Measurements from ENCODE around the gene UBE2J2.

UBE2J2 gene

DNA sequence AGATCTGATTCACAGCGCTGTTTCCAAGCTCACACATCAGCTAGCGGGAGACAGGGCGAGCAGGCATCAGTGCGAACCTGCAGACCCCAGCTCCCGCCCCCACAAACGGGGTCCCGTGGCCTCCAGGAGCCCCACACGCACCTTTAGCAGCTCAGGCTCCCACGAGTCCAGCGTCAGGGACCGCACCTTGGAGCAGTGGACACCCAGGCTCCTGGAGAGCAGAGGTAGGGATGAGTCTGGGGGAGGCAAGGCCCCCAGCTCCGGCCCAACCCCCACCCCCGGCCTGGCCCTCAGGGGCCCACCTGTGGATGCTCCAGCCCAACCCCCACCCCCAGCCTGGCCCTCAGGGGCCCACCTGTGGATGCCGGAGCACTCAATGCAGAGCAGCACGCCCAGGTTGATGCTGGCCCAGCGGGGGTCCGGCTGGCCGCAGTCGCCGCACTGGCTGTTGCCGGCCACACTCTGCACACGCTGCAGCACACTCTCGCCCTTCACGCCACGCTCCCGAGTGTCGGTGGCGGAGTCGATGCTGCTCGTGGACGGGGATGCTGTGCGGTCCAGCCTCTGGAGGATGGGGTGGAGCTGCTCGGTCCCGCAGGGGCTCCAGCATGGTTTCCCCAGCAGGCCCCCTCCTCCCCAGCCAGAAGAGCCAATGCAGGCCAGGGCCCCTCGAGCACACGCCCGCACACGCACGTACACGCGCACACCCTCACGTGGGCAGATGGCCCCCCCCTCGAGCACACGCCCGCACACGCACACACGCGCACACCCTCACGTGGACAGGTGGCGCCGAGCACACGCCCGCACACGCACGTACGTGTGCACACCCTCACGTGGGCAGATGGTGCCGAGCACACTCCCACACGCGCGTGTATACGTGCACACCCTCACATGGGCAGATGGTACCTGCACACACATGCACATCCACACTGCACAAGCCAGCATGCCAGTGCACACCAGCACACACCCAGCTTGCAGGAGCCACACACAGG lies 22.7 kb upstream of the UBE2J2 start:
- no peak overlapping the region for H3K27ac ChIP-seq
- no peak overlapping the region for H3K4me3 ChIP-seq (ENCODE audit: low read depth, low read length)
- no peak overlapping the region for H3K4me2 ChIP-seq (ENCODE audit: low read length)
- no peaks in the 10 kb centered on the region for H3K9me3 ChIP-seq (ENCODE audit: control insufficient read depth, low read length)
- no peak overlapping the region for H3K9ac ChIP-seq
- no peaks in the 10 kb centered on the region for H3K27me3 ChIP-seq (ENCODE audit: control insufficient read depth, insufficient read depth, low read length)
- no peak for TF ChIP-seq CTCF (IDR thresholded peaks at IDR 0.05)
- no peaks in the 10 kb centered on the region for H3K4me1 ChIP-seq
- no peaks in the 10 kb centered on the region for H3K79me2 ChIP-seq
- no peaks in the 10 kb centered on the region for H3K36me3 ChIP-seq (ENCODE audit: control insufficient read depth, insufficient read depth, low read length)
- H2AFZ ChIP-seq: no peak overlapping the region

GRCh38 chr1:1295154-1295923 lies 21.7 kb upstream of the UBE2J2 start:
- Histone ChIP-seq H3K27me3 (ENCODE audit: control insufficient read depth, insufficient read depth, low read length) (no peaks in the 10 kb centered on the region), H2AFZ (no peak overlapping the region), H3K4me3 (ENCODE audit: low read depth, low read length) (no peak overlapping the region), H3K79me2 (no peaks in the 10 kb centered on the region), H3K9ac (no peak overlapping the region), H3K4me2 (ENCODE audit: low read length) (no peak overlapping the region), H3K27ac (no peak overlapping the region), H3K36me3 (ENCODE audit: control insufficient read depth, insufficient read depth, low read length) (no peaks in the 10 kb centered on the region), H3K4me1 (no peaks in the 10 kb centered on the region), H3K9me3 (ENCODE audit: control insufficient read depth, low read length) (no peaks in the 10 kb centered on the region)
- TF ChIP-seq CTCF (IDR thresholded peaks at IDR 0.05): no peak

GRCh38 chr1:1294250-1294890 lies 20.7 kb upstream of the UBE2J2 start:
- Histone ChIP-seq H3K79me2 (no peaks in the 10 kb centered on the region), H3K36me3 (ENCODE audit: control insufficient read depth, insufficient read depth, low read length) (no peaks in the 10 kb centered on the region), H3K4me3 (ENCODE audit: low read depth, low read length) (no peak overlapping the region), H3K9ac (no peak overlapping the region), H3K27me3 (ENCODE audit: control insufficient read depth, insufficient read depth, low read length) (no peaks in the 10 kb centered on the region), H3K4me1 (no peaks in the 10 kb centered on the region), H3K4me2 (ENCODE audit: low read length) (no peak overlapping the region), H3K27ac (no peak overlapping the region), H2AFZ (no peak overlapping the region), H3K9me3 (ENCODE audit: control insufficient read depth, low read length) (no peaks in the 10 kb centered on the region)
- TF ChIP-seq CTCF (IDR thresholded peaks at IDR 0.05): no peak

DNA sequence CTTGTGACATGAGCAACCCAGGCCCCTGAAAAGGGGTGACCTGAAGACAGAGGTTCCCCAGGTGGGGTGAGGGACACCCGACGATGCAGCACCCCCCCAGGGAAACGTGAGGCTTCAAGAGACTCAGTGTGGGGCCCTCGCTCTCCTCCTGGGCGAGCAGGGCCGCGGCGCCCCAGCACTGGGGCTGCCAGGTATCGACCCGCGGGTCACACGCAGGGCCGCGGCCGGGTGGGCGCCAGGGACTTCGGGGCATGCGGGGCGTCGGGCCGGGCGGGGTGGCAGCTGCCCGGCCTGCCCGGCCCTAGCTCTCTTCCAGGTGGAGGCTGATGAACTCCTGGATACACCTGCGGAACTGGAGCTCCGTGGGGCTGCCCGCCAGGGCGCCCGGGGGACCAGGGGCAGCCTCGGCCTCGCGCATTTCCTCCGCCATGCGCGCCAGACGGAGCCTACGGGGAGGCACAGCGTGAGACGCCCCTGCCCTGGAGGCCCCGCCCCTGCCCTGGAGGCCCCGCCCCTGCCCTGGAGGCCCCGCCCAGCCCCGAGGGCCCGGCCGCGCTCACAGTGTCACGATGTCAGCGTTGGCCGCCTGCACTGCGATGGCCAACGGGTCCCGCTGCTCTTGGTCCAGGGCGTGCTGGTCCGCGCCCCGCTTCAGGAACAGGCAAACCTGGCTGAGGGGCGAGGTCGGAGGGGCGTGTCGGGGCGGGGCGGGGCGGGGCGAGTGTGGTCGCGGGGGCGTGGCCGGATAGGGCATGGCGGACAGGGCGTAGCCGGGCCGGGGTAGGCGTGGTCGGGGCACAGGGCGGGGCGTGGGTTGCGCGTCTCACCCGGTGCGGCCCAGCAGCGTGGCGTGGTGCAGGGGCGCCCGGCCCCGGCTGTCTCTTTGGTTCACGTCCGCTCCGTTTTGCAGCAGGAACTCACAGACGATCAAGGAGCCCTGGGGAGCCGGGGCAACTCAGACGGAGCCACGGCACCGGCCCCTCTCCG lies 19.9 kb upstream of the UBE2J2 start:
- H3K79me2 ChIP-seq: no peaks in the 10 kb centered on the region
- H3K4me2 ChIP-seq (ENCODE audit: low read length): no peak overlapping the region
- no peak overlapping the region for H3K4me3 ChIP-seq (ENCODE audit: low read depth, low read length)
- H3K9me3 ChIP-seq (ENCODE audit: control insufficient read depth, low read length): no peaks in the 10 kb centered on the region
- H3K27ac ChIP-seq: no peak overlapping the region
- TF ChIP-seq CTCF (IDR thresholded peaks at IDR 0.05): no peak
- no peaks in the 10 kb centered on the region for H3K4me1 ChIP-seq
- no peak overlapping the region for H2AFZ ChIP-seq
- no peaks in the 10 kb centered on the region for H3K27me3 ChIP-seq (ENCODE audit: control insufficient read depth, insufficient read depth, low read length)
- H3K9ac ChIP-seq: no peak overlapping the region
- H3K36me3 ChIP-seq (ENCODE audit: control insufficient read depth, insufficient read depth, low read length): no peaks in the 10 kb centered on the region

All from parathyroid adenoma (tissue), 2 donors.